ENCODE results near the gene TRABD2B. TPM values are rescaled to one million over a fixed set of nuclear protein-coding genes. Genes with fewer than 3 reads are reported as not detected.

Gene TRABD2B
- total RNA-seq, 2 donors from 2014 or later = 2.6 to 4.3 TPM

- TF ChIP-seq POLR2A (IDR thresholded peaks at IDR 0.05) (no peak), CTCF (IDR thresholded peaks at IDR 0.05) (no peak)
Observed at GRCh38 chr1:47795102-47795501, 202.1 kb downstream of the TRABD2B start.

GRCh38 chr1:47794530-47794929, 202.7 kb downstream of the TRABD2B start:
- Histone ChIP-seq H3K27me3 (no peaks in the 10 kb centered on the region), H3K36me3 (replicated peaks in 1 of 2; ENCODE audit: insufficient read depth in 1 of 2, low read depth in 2 of 2) (no peaks in the 10 kb centered on the region), H3K9me3 (no peaks in the 10 kb centered on the region), H3K4me1 (no peaks in the 10 kb centered on the region), H3K4me3 (no peak overlapping the region), H3K27ac (no peak overlapping the region)
- intact Hi-C loops (cut with DNase I) = no loop called here
- no peak for ATAC-seq
- WGBS, 2 donors = 84 to 89% methylated on average over 9 of the region's 9 CpGs
- no peak for TF ChIP-seq POLR2A (IDR thresholded peaks at IDR 0.05)
- DNase-seq = no peak

More at GRCh38 chr1:47795102-47795501, 202.1 kb downstream of the TRABD2B start:
- intact Hi-C loops (cut with DNase I) = no loop called here
- Histone ChIP-seq H3K27ac (no peak overlapping the region), H3K36me3 (replicated peaks in 1 of 2; ENCODE audit: insufficient read depth in 1 of 2, low read depth in 2 of 2) (no peaks in the 10 kb centered on the region), H3K4me3 (no peak overlapping the region), H3K27me3 (no peaks in the 10 kb centered on the region), H3K9me3 (no peaks in the 10 kb centered on the region), H3K4me1 (no peaks in the 10 kb centered on the region)
- 90 to 97% methylated on average over 2 of the region's 2 CpGs for WGBS, 2 donors
- no peak for ATAC-seq
- DNase-seq = no peak

GRCh38 chr1:47794081-47794480, 203.1 kb downstream of the TRABD2B start:
- Histone ChIP-seq H3K4me1 (no peaks in the 10 kb centered on the region), H3K36me3 (replicated peaks in 1 of 2; ENCODE audit: insufficient read depth in 1 of 2, low read depth in 2 of 2) (no peaks in the 10 kb centered on the region), H3K4me3 (no peak overlapping the region), H3K9me3 (no peaks in the 10 kb centered on the region), H3K27ac (no peak overlapping the region), H3K27me3 (no peaks in the 10 kb centered on the region)
- WGBS, 2 donors = 54 to 68% methylated on average over 5 of the region's 5 CpGs
- DNase-seq (no peak), ATAC-seq (no peak)
- TF ChIP-seq POLR2A (IDR thresholded peaks at IDR 0.05) = no peak
- intact Hi-C loops (cut with DNase I) = no loop called here

DNA sequence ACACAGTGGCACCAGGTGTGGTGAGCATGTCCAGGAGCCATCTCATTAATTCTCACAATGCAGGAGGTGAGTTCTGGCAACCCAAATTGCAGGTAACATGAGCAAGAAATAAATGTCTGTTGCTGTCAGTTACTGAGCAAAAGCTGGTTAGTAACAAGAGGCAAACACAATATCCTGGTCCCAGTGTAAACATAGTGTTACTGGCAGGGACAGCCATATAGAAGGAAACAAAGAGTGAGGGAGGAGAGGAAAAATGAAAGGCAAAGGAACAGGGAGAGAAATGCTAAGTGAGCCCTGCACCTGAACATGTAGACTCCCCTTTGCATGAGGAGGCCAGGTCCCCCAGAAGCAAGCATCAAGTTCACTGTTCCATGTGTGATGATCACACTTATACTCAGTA, 203.6 kb downstream of the TRABD2B start:
- no peak overlapping the region for H3K27ac ChIP-seq
- no peaks in the 10 kb centered on the region for H3K4me1 ChIP-seq
- ATAC-seq = no peak
- H3K27me3 ChIP-seq = no peaks in the 10 kb centered on the region
- no peaks in the 10 kb centered on the region for H3K36me3 ChIP-seq (replicated peaks in 1 of 2; ENCODE audit: insufficient read depth in 1 of 2, low read depth in 2 of 2)
- H3K4me3 ChIP-seq = no peak overlapping the region
- no peaks in the 10 kb centered on the region for H3K9me3 ChIP-seq
- no peak for DNase-seq
- no peak for TF ChIP-seq POLR2A (IDR thresholded peaks at IDR 0.05)
- no peak for TF ChIP-seq CTCF (IDR thresholded peaks at IDR 0.05)
- intact Hi-C loops (cut with DNase I) = no loop called here

DNA sequence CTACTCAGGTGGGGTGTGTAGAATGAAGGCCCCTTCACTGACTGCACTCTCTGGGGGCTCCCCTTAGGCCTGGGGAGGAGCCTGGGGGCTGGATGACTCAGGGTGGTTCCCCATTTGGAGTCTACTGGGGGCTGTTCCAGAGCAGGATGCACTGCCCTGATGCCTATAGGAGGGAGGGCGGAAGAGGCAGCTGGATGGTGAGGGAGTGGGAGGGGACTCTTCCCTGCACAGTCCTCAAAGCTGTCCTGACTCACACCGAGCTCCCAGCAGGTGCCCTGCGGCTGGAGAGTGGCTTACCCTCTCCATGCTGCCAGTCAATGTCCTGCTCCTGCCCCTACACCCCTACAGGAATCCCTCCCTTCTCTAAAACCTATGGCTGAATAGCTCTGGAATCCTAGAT, 204.4 kb downstream of the TRABD2B start:
- ATAC-seq (no peak), DNase-seq (no peak)
- Histone ChIP-seq H3K27ac (no peak overlapping the region), H3K27me3 (no peaks in the 10 kb centered on the region), H3K4me1 (no peaks in the 10 kb centered on the region), H3K36me3 (replicated peaks in 1 of 2; ENCODE audit: insufficient read depth in 1 of 2, low read depth in 2 of 2) (no peaks in the 10 kb centered on the region), H3K4me3 (no peak overlapping the region), H3K9me3 (no peaks in the 10 kb centered on the region)
- intact Hi-C loops (cut with DNase I) = no loop called here
- WGBS, 2 donors = 90 to 100% methylated on average over 3 of the region's 3 CpGs
- TF ChIP-seq CTCF (IDR thresholded peaks at IDR 0.05) = no peak
- TF ChIP-seq POLR2A (IDR thresholded peaks at IDR 0.05) = no peak

DNA sequence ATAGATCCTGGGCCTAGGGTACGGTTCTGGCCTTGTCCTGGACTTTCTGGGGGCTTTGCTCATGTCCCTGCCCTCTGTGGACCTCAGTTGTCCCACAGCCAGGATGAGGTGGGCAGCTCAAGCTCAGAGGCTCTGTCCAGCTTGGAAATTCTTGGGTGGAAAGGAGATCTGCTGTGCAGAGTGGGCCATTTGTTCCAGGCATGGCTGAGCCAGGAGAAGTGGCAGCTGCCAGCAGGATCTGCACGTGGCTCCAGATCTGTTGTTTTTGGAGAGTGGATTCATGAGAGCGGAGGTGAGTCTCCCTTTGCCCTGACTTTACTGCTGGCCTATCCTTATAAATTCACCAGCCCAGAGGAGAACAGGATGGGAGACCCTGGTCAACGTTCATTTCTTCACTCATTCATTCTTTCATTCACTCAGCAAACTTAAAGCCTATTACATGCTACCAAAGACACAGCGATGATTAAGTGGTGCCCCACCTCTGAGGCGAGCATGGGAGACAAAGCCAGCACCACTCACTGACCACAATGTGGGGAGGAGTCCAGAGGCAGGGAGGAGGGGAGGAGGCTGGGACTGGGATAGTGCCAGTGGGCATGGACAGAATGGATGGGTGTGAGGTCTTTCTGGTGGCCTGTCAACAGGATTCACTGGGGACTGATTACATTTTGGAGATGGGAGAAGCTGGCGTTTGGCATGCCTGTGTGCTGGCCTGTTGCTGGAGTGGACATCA, 205.1 kb downstream of the TRABD2B start:
- Histone ChIP-seq H3K4me1 (no peaks in the 10 kb centered on the region), H3K27ac (no peak overlapping the region), H3K9me3 (no peaks in the 10 kb centered on the region), H3K4me3 (no peak overlapping the region), H3K36me3 (replicated peaks in 1 of 2; ENCODE audit: insufficient read depth in 1 of 2, low read depth in 2 of 2) (no peaks in the 10 kb centered on the region), H3K27me3 (no peaks in the 10 kb centered on the region)
- intact Hi-C loops (cut with DNase I) = no loop called here
- no peak for TF ChIP-seq CTCF (IDR thresholded peaks at IDR 0.05)
- TF ChIP-seq POLR2A (IDR thresholded peaks at IDR 0.05) = no peak
- ATAC-seq (no peak), DNase-seq (no peak)
- 67 to 76% methylated on average over 6 to 7 of the region's 7 CpGs for WGBS, 2 donors

Measured in body of pancreas (tissue), 4 donors.